Sigmoid colon (tissue), 4 donors: Measurements from ENCODE around the gene TRAF7.

Experiments used
- EP300 ChIP-seq, 4 donors: sonication (generic); formaldehyde crosslinking; IDR thresholded peaks; one replicate each; pipeline ENCODE4 v1.6.1; 2017; ENCODE audit warnings: antibody characterized with exemption in 4 of 4
- POLR2A ChIP-seq, 2 donors: fragments of 450-650 bp; IDR thresholded peaks; one replicate each; pipeline ENCODE4 v1.6.1; 2016; ENCODE audit warnings: antibody characterized with exemption in 2 of 2, mild to moderate bottlenecking in 2 of 2, moderate library complexity in 2 of 2
- POLR2AphosphoS5 ChIP-seq, 4 donors: sonication (generic); formaldehyde crosslinking; IDR thresholded peaks; one replicate each; pipeline ENCODE4 v1.6.1; 2017; ENCODE audit warnings: antibody characterized with exemption in 4 of 4
- TF ChIP-seq, protein P1 (sequence below), 4 experiments: fragments of 450-650 bp in 3 of 4; fragments of 200-600 bp in 1 of 4; IDR thresholded peaks; one replicate each; pipeline ENCODE4 v1.5.1; 2016 to 2019; ENCODE audit warnings: antibody characterized with exemption in 4 of 4, mild to moderate bottlenecking in 3 of 4, moderate library complexity in 2 of 4

DNA sequence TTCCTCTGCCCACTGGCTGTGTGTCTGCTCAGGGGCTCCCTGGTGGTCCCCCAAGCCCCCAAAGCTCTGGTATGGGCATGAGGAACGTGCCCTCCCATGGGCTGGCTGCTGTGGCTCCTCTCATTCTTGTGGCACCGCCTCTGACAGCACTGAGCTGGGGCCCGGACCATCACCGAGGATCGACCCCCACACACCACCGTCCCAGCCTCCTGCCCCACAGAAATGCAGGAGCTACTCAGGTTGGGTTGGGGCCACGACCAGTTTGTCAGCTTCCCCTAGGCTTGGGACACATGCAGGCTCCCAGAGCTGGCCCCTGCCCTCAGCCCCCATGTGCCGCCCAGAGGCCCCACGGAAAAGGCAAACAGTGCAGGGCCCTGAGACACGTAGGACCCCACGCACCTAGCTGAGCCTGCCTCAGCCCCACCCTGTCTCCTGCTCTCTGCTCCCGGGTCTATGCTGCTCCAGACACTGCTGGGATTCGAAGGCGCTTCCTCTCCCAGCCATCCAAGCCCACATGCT, 44.1 kb downstream of the TRAF7 start:
- TF ChIP-seq, protein P1, sequence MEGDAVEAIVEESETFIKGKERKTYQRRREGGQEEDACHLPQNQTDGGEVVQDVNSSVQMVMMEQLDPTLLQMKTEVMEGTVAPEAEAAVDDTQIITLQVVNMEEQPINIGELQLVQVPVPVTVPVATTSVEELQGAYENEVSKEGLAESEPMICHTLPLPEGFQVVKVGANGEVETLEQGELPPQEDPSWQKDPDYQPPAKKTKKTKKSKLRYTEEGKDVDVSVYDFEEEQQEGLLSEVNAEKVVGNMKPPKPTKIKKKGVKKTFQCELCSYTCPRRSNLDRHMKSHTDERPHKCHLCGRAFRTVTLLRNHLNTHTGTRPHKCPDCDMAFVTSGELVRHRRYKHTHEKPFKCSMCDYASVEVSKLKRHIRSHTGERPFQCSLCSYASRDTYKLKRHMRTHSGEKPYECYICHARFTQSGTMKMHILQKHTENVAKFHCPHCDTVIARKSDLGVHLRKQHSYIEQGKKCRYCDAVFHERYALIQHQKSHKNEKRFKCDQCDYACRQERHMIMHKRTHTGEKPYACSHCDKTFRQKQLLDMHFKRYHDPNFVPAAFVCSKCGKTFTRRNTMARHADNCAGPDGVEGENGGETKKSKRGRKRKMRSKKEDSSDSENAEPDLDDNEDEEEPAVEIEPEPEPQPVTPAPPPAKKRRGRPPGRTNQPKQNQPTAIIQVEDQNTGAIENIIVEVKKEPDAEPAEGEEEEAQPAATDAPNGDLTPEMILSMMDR (IDR thresholded peaks at IDR 0.05), result no peak
- TF ChIP-seq POLR2A (IDR thresholded peaks at IDR 0.05) (no peak), EP300 (IDR thresholded peaks at IDR 0.05) (no peak), POLR2AphosphoS5 (IDR thresholded peaks at IDR 0.05) (no peak)
